Activated naive CD8-positive, alpha-beta T cell (primary cell): Measurements from ENCODE around the gene ADARB2.

ENCODE experiments used
- H3K27ac Mint-ChIP-seq: one replicate; pipeline ENCODE4 v1.8.0; 2021; ENCODE audit warnings: mixed read lengths
- H3K27me3 Mint-ChIP-seq: one replicate; pipeline ENCODE4 v1.8.0; 2021; ENCODE audit warnings: mixed read lengths
- H3K36me3 Mint-ChIP-seq: one replicate; pipeline ENCODE4 v1.8.0; 2021; ENCODE audit warnings: mixed read lengths
- H3K4me1 Mint-ChIP-seq: one replicate; pipeline ENCODE4 v1.8.0; 2021; ENCODE audit warnings: low read depth, mixed read lengths
- H3K4me3 Mint-ChIP-seq: one replicate; pipeline ENCODE4 v1.8.0; 2021; ENCODE audit warnings: mild to moderate bottlenecking, mixed read lengths
- H3K9me3 Mint-ChIP-seq: one replicate; pipeline ENCODE4 v1.8.0; 2021; ENCODE audit warnings: low read depth, mixed read lengths

ADARB2 gene

DNA sequence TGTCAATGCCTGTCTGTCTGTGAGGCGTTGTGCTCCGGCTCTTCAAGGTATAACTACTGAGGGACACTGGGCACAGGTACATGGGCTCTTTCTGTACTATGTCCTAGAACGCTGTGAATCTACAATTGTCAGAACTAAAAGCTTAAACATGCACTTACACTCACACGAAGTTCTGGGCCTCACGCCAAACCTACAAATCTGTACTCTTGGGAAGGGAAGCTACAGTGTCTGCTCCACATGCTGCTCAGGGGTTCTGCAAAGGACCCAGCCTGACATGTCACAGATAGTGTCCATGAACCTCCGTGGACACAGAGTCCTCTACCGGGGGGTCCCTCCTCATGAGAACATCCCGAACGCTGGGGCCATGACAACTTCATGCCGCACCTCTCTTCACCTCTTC, 412.4 kb downstream of the ADARB2 start:
- Mint-ChIP-seq H3K27ac (no peak overlapping the region), H3K4me3 (no peak overlapping the region), H3K36me3 (no peaks in the 10 kb centered on the region), H3K9me3 (no peaks in the 10 kb centered on the region), H3K4me1 (peaks cover 2% of the 10 kb centered on the region), H3K27me3 (peaks cover 15% of the 10 kb centered on the region)

GRCh38 chr10:1323951-1324350, 413.4 kb downstream of the ADARB2 start:
- no peaks in the 10 kb centered on the region for H3K36me3 Mint-ChIP-seq
- peaks cover 2% of the 10 kb centered on the region for H3K4me1 Mint-ChIP-seq
- H3K27me3 Mint-ChIP-seq: peaks cover 16% of the 10 kb centered on the region
- no peak overlapping the region for H3K27ac Mint-ChIP-seq
- H3K9me3 Mint-ChIP-seq: no peaks in the 10 kb centered on the region
- H3K4me3 Mint-ChIP-seq: no peak overlapping the region

GRCh38 chr10:1320739-1321320, 416.5 kb downstream of the ADARB2 start:
- H3K4me3 Mint-ChIP-seq: no peak overlapping the region
- peaks cover under 1% of the 10 kb centered on the region for H3K4me1 Mint-ChIP-seq
- H3K9me3 Mint-ChIP-seq: no peaks in the 10 kb centered on the region
- H3K36me3 Mint-ChIP-seq: no peaks in the 10 kb centered on the region
- no peak overlapping the region for H3K27ac Mint-ChIP-seq
- H3K27me3 Mint-ChIP-seq: peaks cover 21% of the 10 kb centered on the region

- H3K4me1 Mint-ChIP-seq: no peaks in the 10 kb centered on the region
- H3K9me3 Mint-ChIP-seq: no peaks in the 10 kb centered on the region
- H3K27ac Mint-ChIP-seq: no peak overlapping the region
- H3K36me3 Mint-ChIP-seq: no peaks in the 10 kb centered on the region
- H3K27me3 Mint-ChIP-seq: peaks cover 15% of the 10 kb centered on the region
- H3K4me3 Mint-ChIP-seq: no peak overlapping the region
These were observed 420.5 kb downstream of the ADARB2 start for GRCh38 chr10:1316809-1317143.

- no peaks in the 10 kb centered on the region for H3K4me1 Mint-ChIP-seq
These were observed 421.1 kb downstream of the ADARB2 start for GRCh38 chr10:1316121-1316808.

GRCh38 chr10:1315178-1315577, 422.1 kb downstream of the ADARB2 start:
- Mint-ChIP-seq H3K27ac (no peak overlapping the region), H3K4me3 (no peak overlapping the region), H3K36me3 (no peaks in the 10 kb centered on the region), H3K27me3 (peaks cover 10% of the 10 kb centered on the region), H3K9me3 (no peaks in the 10 kb centered on the region), H3K4me1 (no peaks in the 10 kb centered on the region)

More at GRCh38 chr10:1316121-1316808, 421.1 kb downstream of the ADARB2 start:
- H3K27ac Mint-ChIP-seq: no peak overlapping the region
- H3K4me3 Mint-ChIP-seq: no peak overlapping the region
- no peaks in the 10 kb centered on the region for H3K9me3 Mint-ChIP-seq
- H3K36me3 Mint-ChIP-seq: no peaks in the 10 kb centered on the region
- H3K27me3 Mint-ChIP-seq: peaks cover 13% of the 10 kb centered on the region

GRCh38 chr10:1311726-1312125, 425.6 kb downstream of the ADARB2 start:
- no peak overlapping the region for H3K4me3 Mint-ChIP-seq
- peaks cover 3% of the 10 kb centered on the region for H3K9me3 Mint-ChIP-seq
- H3K27ac Mint-ChIP-seq: no peak overlapping the region
- peaks cover 2% of the 10 kb centered on the region for H3K27me3 Mint-ChIP-seq
- no peaks in the 10 kb centered on the region for H3K4me1 Mint-ChIP-seq
- H3K36me3 Mint-ChIP-seq: no peaks in the 10 kb centered on the region

DNA sequence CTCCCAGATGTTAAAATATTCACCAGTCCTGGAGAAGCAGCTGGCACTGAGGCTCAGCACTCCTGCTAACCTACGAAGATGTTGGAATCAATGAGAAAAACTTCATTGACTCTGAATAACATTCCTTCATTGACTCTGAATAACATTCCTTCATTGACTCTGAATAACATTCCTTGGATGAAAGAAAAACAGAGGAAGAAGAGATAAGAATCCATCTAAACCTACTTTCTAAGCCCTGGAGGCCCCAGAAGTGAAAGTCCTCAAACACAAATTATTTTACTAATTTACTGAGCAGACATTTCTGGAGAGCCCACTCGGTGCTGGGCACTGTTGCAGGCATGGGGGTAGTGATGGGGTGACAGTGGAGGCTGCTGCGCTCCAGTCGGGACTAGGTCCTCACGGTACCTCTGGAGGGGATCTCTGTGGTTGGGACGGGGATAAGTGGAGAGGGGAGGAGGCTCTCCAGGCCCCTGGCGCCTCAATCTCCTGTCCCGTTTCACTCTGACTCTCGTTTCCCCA, 427.0 kb downstream of the ADARB2 start:
- H3K27ac Mint-ChIP-seq: no peak overlapping the region
- peaks cover 3% of the 10 kb centered on the region for H3K9me3 Mint-ChIP-seq
- no peaks in the 10 kb centered on the region for H3K4me1 Mint-ChIP-seq
- no peak overlapping the region for H3K4me3 Mint-ChIP-seq
- peaks cover 2% of the 10 kb centered on the region for H3K27me3 Mint-ChIP-seq
- no peaks in the 10 kb centered on the region for H3K36me3 Mint-ChIP-seq

DNA sequence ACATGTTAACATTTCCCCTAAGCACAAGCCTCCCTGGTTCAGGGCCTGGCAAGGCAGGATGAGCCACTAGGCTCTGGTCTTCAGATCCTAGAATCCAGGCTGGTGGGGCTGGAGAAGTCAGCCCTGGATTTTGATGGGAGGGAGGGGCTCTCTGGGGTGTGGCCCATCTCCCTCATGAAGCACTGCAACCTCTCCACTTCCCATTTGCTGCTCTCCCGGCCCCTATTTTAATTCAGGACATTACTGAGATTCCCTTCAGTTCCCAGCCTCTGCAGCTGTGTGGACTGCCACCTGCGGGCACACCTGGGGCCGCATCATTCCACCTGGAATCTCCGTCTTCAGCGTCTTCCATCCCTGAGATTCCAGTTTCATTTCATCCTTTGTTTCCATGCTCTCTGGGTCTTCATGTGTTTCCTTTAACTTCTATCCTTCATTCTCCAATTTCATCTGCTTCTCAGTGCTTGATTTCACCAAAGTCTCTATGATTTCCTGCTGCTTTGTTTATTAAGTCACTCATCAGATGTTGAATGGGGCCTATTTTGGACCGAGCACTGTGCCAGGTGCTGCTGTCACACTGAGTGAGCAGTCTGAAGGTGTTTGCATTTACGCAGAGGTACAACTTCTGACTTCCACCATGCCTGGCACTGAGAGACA, 427.6 kb downstream of the ADARB2 start:
- Mint-ChIP-seq H3K27me3 (peaks cover 2% of the 10 kb centered on the region), H3K36me3 (no peaks in the 10 kb centered on the region), H3K4me3 (no peak overlapping the region), H3K27ac (no peak overlapping the region), H3K4me1 (no peaks in the 10 kb centered on the region), H3K9me3 (peaks cover 3% of the 10 kb centered on the region)

DNA sequence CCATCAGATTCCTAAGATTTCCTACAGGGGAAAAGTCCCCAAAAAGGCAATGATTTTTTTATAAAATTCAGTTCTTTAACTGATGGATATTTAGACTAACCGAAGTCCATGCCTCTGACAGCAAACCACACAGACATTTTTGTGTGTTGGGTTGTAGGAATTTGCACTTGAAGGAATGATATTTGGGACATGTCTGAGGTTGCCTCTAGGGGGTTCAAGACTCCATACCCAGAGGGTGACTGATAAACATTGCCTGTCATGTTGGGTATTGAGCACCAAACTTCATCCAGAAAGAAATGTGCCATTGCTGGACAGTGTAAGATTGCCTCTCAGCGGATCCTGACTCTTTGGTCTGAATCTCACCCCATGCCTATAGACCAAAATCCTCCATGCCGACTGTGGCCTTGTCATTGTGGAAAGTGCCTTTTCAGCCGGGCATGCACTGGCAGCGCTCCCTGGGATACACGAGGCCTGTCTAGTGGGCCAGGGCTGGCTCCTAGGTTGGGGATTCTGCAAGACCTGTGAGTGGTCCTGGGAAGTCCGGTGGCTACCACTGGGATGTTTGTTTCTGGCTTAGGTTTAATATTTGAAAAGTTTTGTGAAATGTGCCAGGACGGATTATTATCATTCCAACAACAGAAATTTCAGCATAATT, 428.2 kb downstream of the ADARB2 start:
- H3K9me3 Mint-ChIP-seq: peaks cover 3% of the 10 kb centered on the region
- no peak overlapping the region for H3K27ac Mint-ChIP-seq
- no peak overlapping the region for H3K4me3 Mint-ChIP-seq
- H3K27me3 Mint-ChIP-seq: peaks cover under 1% of the 10 kb centered on the region
- H3K36me3 Mint-ChIP-seq: no peaks in the 10 kb centered on the region
- no peaks in the 10 kb centered on the region for H3K4me1 Mint-ChIP-seq

DNA sequence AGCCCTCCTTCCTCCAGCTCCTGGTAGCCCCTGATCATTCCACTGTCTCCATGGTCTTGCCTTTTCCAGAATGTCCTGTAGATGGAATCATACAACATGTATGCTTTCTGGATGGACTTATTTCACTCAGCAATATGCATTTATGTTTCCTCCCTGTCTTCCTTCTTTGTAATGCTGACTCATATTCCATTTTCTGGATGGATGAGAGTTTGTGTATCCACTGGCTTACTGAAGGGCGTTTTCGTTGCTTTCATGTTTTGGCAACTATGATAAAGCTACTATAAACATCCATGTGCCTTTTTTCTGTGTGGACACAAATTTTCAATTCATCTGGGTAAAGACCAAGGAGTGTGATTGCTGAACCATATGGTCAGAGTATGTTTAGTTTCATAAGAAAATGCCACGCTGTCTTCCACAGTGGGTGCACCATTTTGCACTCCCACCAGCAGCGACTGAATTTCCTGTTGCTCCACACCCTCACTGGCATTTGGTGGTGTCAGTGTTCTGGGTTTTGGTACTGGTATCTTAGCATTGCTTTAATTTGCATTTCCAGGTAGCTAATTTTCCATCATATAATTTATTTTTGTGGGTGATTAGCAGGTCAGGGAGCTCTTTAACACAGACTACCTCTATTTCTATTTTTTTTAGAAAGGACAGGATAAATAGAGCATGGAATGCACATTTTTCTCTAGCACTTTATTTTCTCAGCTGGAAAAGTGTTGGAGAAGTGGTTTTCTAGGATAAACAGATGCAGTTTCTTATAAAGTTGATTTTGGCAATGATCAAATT, 429.0 kb downstream of the ADARB2 start:
- H3K4me3 Mint-ChIP-seq: no peak overlapping the region
- peaks cover 3% of the 10 kb centered on the region for H3K9me3 Mint-ChIP-seq
- H3K4me1 Mint-ChIP-seq: no peaks in the 10 kb centered on the region
- H3K36me3 Mint-ChIP-seq: no peaks in the 10 kb centered on the region
- H3K27me3 Mint-ChIP-seq: no peaks in the 10 kb centered on the region
- H3K27ac Mint-ChIP-seq: no peak overlapping the region

DNA sequence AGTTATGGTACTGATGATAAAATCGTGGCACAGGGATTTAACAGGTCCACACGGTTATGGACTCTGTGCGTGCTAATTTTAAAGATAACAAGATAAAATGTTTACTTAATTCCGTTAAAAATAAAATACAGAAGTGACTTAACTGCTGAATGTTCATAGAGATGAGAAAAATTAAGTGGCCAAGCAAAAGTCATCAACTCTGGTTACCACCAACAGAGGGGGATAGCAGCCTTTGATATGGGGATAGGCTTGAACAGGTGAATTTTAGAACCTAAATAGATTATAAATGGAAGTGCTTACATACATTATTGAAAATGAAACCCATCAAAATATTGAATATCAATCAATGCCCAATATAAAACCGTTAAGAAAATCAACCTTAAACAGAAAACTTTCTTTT, 436.2 kb downstream of the ADARB2 start:
- no peak overlapping the region for H3K27ac Mint-ChIP-seq
- H3K9me3 Mint-ChIP-seq: no peaks in the 10 kb centered on the region
- no peaks in the 10 kb centered on the region for H3K36me3 Mint-ChIP-seq
- peaks cover 17% of the 10 kb centered on the region for H3K27me3 Mint-ChIP-seq
- no peak overlapping the region for H3K4me3 Mint-ChIP-seq
- H3K4me1 Mint-ChIP-seq: peaks cover 3% of the 10 kb centered on the region

DNA sequence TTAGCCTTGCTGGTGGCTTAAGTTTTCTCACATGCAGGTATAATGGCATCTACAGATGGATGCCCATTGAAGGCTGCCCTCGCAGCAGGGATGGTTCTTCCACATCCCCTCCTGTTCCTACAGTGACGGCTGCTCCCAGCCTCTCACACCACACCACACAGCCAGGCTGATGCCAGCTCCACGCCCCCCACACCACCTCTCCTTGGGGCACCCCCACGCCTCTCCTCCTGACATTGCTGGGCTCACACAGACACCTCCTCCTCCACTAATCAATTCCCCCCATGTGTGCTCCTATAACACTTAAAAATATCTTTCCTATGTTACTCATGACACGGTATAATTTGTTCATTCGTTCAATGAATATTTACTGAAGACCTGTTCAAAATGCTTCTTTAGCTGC, 437.1 kb downstream of the ADARB2 start:
- Mint-ChIP-seq H3K36me3 (no peaks in the 10 kb centered on the region), H3K4me3 (no peak overlapping the region), H3K9me3 (no peaks in the 10 kb centered on the region), H3K27ac (no peak overlapping the region), H3K27me3 (peaks cover 17% of the 10 kb centered on the region), H3K4me1 (peaks cover 3% of the 10 kb centered on the region)

GRCh38 chr10:1299041-1299726, 438.1 kb downstream of the ADARB2 start:
- Mint-ChIP-seq H3K4me3 (no peak overlapping the region), H3K27me3 (peaks cover 20% of the 10 kb centered on the region), H3K9me3 (no peaks in the 10 kb centered on the region), H3K27ac (no peak overlapping the region), H3K4me1 (peaks cover 3% of the 10 kb centered on the region), H3K36me3 (no peaks in the 10 kb centered on the region)
